SW 1271 (cell line): Measurements from ENCODE around the gene HINT1.
"Not testable (repeated sequence)": the region's sequence is repeated elsewhere in the genome, so short reads cannot be mapped to it uniquely, and the experiment has no call there.

ENCODE experiments used
- DNase-seq, 2 experiments: peaks; one replicate each; lab custom pipeline; 2025; lab: John Stamatoyannopoulos, UW

HINT1 gene

DNA sequence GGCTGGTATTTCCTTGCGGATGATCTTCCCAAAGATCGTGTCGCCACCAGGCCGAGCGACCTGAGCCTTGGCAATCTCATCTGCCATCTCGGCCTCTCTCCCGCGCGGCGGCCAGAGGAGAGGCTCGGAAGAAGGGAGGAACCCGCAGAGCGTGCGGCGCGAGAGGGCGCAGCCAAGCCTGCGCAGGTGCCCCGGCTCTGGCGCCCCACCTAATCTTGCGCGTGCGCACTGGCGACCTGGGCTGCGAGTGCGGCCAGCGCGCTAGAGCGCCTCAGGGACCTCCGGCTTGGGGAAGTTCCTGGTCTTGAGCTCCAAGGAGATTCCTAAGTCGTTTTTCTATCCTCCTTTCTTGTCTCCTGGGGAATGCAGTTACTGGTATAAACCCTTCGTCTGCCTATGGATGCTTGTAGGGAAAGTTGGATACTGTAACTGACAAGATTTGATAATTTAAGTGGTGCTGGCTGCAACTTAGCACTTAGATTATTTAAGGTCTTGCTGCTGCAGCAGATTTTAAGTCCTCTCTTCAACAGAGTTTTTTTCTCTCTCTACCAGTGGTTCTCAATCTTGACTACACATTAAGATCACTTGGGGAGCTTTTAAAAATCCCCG, at the start of gene HINT1:
Gene HINT1 (minus strand): TSS at position 138 of the 609 bp plus-strand sequence. CDS start 51 bp downstream, at position 87.
- peak; percentile 64 to 92 for DNase-seq

DNA sequence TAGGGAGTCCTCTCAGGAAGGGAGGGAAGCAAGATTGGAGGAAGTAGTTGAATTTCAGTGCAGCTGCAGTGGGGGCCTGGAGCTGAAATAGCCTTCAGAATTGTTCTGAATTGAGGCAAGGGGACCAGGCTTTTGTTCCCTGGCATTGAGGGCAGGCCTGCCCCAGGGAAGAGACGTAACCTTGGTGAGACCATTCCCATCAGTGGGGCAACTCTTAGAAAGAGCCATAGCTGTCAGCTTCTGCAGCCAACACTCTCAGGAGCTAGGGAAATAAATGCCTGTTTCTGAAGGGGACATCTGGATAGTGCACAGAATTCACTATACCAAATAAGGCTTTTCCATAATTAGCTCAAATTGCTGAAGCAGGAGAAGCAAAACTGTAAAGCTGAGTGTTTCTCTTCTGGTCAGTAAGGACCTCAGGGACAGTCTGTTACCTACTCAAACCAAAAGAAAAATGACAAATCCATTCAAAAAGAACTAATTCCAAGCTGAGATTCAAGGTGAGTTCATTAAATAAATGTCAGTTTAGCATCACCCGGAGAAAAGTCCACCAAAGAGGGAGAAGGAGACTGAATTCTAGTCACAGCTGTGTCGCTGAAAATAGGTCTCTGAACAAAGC, 49.7 kb upstream of the HINT1 start:
- no peak for DNase-seq

DNA sequence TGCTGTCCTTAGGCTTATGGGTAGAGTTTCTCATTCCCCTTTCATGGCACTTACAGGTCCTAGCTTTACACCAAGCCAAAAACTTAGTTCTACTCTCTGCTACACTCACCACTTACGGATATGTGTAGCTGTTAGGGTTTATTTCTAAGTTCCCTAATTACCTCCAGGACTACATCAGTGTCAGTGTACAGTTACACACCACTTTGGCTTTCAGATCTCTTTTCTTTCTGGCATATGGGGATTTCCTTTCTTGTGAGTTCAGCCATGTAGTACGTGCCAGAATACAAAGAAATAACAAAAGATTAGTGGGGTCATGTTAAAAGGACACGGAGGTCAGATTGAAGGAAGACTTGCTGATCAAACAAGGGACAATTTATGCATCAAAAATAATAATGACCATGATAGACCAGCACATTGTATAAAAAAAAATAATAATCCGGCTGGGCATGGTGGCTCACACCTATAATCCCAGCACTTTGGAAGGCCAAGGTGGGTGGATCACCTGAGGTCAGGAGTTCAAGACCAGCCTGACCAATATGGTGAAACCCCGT, 47.5 kb upstream of the HINT1 start:
- no peak for DNase-seq

- DNase-seq = no peak
Observed at GRCh38 chr5:131211669-131212068, 46.6 kb upstream of the HINT1 start.

- DNase-seq = no peak
Observed at GRCh38 chr5:131210151-131210510, 45.1 kb upstream of the HINT1 start.

- DNase-seq = no peak
Observed at GRCh38 chr5:131209506-131210150, 44.6 kb upstream of the HINT1 start.

DNA sequence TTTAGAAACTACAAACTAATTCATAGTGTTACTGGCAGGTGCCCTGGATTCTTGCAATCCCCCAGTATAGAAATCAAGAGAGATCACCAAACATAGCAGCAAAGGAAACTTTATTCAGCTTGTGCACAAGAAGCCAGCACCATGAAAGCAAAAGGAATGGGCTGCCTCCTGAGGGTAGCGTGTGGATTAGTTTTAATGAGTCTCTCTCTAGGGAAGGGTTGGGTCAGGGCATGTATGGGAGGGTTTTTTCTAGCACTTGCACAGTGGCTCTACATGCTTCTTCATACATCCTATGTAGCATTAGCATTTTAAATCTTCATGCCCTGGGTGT, 44.1 kb upstream of the HINT1 start:
- DNase-seq = no peak

DNA sequence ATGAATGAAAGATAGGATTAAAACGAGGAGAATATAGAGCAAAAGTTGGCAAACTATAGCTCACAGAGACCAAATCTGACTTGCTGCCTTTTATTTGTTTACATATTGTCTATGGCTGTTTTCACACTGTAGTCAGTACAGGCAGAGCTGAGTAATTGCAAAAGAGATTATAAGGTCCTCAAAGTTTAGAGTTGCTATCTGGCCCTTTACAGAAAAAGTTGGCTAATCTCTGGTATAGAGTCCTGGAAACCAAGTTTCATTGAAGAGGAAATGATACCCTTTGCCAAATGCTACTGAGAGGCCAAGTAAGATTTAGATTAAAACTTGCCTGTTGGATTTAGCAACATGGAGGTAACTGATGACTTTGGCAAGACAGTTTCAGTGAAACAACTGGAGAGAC, 41.7 kb upstream of the HINT1 start:
- no peak for DNase-seq

DNA sequence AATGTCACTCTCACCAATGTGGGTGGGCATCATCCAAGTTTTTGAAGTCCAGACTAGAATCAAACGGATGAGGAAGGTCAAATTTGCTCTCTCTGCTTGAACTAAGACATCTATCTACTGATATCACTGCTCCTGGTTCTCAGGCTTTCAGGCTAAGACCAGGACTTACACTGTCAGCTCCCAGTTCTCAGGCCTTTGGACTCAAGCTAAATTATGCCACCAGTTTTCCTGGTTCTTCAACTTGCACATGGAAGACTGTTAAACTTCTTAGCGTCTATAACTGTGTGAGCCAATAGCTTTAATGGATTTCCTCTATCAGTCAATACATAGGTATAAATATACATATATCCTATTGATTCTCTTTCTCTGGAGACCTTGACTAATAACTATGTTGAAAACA, 41.0 kb upstream of the HINT1 start:
- no peak for DNase-seq

- no peak for DNase-seq
Observed at GRCh38 chr5:131204964-131205363, 39.9 kb upstream of the HINT1 start.

- DNase-seq = no peak
Observed at GRCh38 chr5:131200560-131200959, 35.5 kb upstream of the HINT1 start.

DNA sequence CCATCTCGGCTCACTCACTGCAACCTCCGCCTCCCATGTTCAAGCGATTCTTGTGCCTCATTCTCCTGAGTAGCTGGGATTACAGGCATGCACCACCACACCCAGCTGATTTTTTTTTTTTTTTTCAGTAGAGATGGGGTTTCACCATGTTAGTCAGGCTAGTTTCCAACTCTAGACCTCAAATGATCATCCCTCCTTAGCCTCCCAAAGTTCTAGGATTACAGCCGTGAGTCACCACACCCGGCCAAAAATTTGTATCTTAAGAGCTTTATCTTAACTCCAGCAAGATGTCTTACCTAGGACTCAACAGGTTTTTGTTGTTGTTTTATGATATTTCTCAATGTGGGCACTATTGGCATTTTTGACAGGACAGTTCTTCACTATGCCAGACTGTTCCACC, 33.6 kb upstream of the HINT1 start:
- no peak for DNase-seq

DNA sequence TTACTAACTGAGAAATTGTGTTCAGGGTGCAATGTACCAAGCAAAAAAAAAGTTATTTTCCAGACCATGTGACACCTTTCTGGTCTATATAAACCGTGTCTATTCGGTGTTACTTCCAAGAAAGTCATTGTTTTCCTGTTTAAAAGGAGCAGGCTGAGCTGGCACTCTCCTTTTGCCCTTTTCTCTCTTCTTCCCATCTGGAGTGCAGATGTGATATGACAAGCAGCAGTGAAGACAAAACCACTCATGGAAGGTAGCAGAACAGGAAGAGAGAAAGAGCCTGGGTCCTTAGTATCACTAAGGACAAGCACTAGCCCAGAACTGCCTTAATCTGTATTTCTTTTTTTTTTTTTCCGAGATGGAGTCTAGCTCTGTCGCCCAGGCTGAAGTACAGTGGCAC, 31.3 kb upstream of the HINT1 start:
- DNase-seq = no peak

- no peak for DNase-seq
Observed at GRCh38 chr5:131195696-131196095, 30.6 kb upstream of the HINT1 start.

GRCh38 chr5:131194725-131195124, 29.7 kb upstream of the HINT1 start:
- no peak for DNase-seq

- DNase-seq = not testable (repeated sequence)
Observed at GRCh38 chr5:131193897-131194296, 28.8 kb upstream of the HINT1 start.

DNA sequence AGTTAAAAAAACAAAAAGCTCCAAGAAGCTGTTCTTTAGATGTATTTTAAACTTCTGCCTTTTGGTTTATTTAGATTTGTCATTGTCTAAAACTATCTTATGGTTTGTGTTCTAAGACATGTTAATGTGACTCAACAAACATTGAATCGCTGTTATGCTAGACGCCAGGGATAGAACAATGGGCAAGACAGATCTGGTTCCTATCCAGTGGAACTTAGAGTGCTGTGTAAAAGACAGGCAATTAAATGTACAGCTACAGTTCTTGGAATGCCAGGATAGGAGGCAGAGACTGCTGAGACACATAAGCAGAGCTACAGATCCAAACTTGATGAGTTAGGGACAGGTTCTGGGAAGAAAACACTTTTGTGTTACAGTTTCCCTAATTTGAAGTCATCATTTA, 28.1 kb upstream of the HINT1 start:
- DNase-seq = no peak

GRCh38 chr5:131186561-131187256, 21.7 kb upstream of the HINT1 start:
- no peak for DNase-seq

DNA sequence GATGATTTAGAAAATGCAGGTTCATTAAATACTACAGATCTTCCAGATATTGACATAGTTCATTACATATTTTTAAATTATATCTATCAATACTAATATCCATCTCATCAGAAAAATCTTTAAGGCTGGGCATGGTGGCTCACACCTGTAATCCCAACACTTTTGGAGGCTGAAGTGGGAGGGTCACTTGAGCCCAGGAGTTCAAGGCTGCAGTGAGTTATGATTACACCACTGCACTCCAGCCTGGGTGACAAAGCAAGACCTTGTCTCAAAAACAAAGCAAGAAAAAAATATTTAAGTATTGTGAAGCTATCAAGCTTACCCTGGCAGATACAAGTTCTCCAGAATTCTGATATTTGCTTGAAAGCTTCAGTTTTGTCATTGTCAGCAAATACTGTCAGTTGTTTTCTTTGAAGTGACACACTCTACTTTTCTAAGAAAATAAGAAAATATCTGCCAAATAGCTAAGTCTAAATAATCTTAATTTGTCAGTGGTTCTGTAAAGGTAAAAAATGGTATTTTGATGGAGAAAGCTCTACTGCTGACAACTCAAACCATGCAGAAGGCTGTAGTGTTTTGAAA, 20.6 kb upstream of the HINT1 start:
- no peak for DNase-seq

DNA sequence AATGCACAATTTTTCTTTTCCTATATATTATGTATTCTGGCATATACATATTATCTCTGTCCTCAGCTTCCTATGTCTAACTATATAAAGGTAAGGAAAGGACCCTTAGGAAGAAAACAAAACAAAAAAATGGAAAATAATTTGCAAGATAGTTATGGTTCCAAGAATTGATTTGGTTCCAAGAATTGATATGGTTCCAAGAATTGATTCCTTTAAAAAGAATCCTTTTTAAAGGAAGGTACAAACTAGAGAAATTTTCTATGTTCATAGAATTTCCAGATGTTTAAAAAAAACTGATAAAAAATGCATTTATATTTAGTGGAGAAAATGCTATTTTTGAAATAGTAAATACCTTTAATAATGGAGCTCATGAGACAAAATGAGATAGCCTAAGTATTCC, 17.8 kb upstream of the HINT1 start:
- DNase-seq = no peak

DNA sequence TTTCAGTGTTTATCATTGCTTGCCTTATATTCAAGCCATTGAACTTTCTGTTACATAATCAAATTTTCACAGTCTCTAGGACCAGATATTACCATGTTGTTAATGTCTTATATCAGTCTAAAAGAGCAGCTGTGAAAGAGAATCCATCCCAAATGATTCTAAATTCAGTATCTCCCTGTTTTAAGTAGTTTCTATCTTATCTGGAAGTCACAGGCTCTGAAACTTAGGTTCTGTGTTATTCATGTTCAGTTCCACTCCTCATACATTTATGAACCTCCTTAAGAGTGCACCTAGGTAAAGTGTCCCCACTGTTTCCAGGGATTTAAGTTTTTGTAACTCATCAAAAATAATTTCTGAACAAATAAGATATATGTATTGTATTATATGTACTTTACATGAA, 15.4 kb upstream of the HINT1 start:
- DNase-seq = no peak

GRCh38 chr5:131171276-131171810, 6.3 kb upstream of the HINT1 start:
- DNase-seq = no peak
